IMR-90 (cell line): Measurements from ENCODE around the gene SSBP2. TPM values are rescaled to one million over a fixed set of nuclear protein-coding genes. Genes with fewer than 3 reads are reported as not detected.

Experiments used
- ATAC-seq: fragments of 200-7000 bp; cut with Tn5 transposase; 2 replicates; pipeline ENCODE4 v1.9.1; 2020; ENCODE audit warnings: low read depth, mild to moderate bottlenecking, moderate library complexity
- BruUV-seq: library from RNA; stranded (reverse); fragments of 400-500 nt; replicated peaks from 2 replicates; lab custom pipeline; 2021; lab: Mats Ljungman, UMichigan
- CTCF ChIA-PET: fragments of 300-600 bp; formaldehyde crosslinking; extraction: SDS; loops from one replicate; lab custom pipeline; 2021; ENCODE audit warnings: antibody characterized with exemption; lab: Yijun Ruan, JAX
- POLR2A ChIA-PET: fragments of 300-600 bp; sonication (Branson Sonifier 250); formaldehyde crosslinking; loops from one replicate; lab custom pipeline; 2022; ENCODE audit warnings: antibody characterized with exemption; ENCODE audit not compliant: unreplicated experiment; lab: Charles Lee
- DNase-seq: peaks from one replicate; pipeline ENCODE4 v3.0.0; 2013
- H2AFZ ChIP-seq: replicated peaks from 2 replicates; pipeline ENCODE3; 2013; ENCODE audit warnings: low read length, mild to moderate bottlenecking; ENCODE audit not compliant: poor library complexity
- H2AK5ac ChIP-seq: 2 replicates; pipeline ENCODE4 v1.6.1; 2013; ENCODE audit warnings: low read depth, low read length, inconsistent platforms
- H2AK9ac ChIP-seq: replicated peaks from 2 replicates; pipeline ENCODE3; 2013; ENCODE audit warnings: mild to moderate bottlenecking, low read depth, low read length, moderate library complexity; ENCODE audit not compliant: poor library complexity
- H2BK120ac ChIP-seq: 2 replicates; pipeline ENCODE4 v1.6.1; 2013; ENCODE audit warnings: low read depth, low read length, inconsistent platforms
- H2BK15ac ChIP-seq: 3 replicates; pipeline ENCODE4 v1.6.1; 2013; ENCODE audit warnings: low read depth, low read length, inconsistent platforms
- H2BK20ac ChIP-seq: 2 replicates; pipeline ENCODE4 v1.6.1; 2013; ENCODE audit warnings: low read depth, mild to moderate bottlenecking, inconsistent platforms, low read length, moderate library complexity
- H2BK5ac ChIP-seq: 2 replicates; pipeline ENCODE4 v1.6.1; 2013; ENCODE audit warnings: mild to moderate bottlenecking, low read depth, low read length, inconsistent platforms; ENCODE audit not compliant: poor library complexity, severe bottlenecking
- H3K14ac ChIP-seq: replicated peaks from 2 replicates; pipeline ENCODE4 v1.6.1; 2013; ENCODE audit warnings: low read depth, low read length, inconsistent platforms
- H3K18ac ChIP-seq: 2 replicates; pipeline ENCODE4 v1.6.1; 2013; ENCODE audit warnings: low read depth, low read length, control low read depth
- H3K23ac ChIP-seq: 2 replicates; pipeline ENCODE4 v1.6.1; 2013; ENCODE audit warnings: low read depth, low read length, inconsistent platforms
- H3K27ac ChIP-seq: 2 replicates; pipeline ENCODE4 v1.5.1; 2013; ENCODE audit warnings: mild to moderate bottlenecking, control low read depth, low read length; ENCODE audit not compliant: insufficient read depth
- H3K27me3 ChIP-seq: 2 replicates; pipeline ENCODE4 v1.6.1; 2013; ENCODE audit warnings: low read length; ENCODE audit not compliant: control insufficient read depth, insufficient read depth
- H3K36me3 ChIP-seq: 2 replicates; pipeline ENCODE4 v1.6.1; 2013; ENCODE audit warnings: low read length, mixed read lengths; ENCODE audit not compliant: control insufficient read depth, insufficient read depth
- H3K4ac ChIP-seq: 2 replicates; pipeline ENCODE4 v1.6.1; 2013; ENCODE audit warnings: low read depth, low read length, inconsistent platforms
- H3K4me1 ChIP-seq: 2 replicates; pipeline ENCODE4 v1.6.1; 2013; ENCODE audit warnings: low read length, mixed read lengths; ENCODE audit not compliant: control insufficient read depth, insufficient read depth
- H3K4me2 ChIP-seq: 2 replicates; pipeline ENCODE4 v1.6.1; 2013; ENCODE audit warnings: low read depth, mild to moderate bottlenecking, control low read depth, low read length, moderate library complexity
- H3K4me3 ChIP-seq: 2 replicates; pipeline ENCODE4 v1.5.1; 2013; ENCODE audit warnings: low read depth, mild to moderate bottlenecking, control low read depth, low read length, moderate library complexity; ENCODE audit not compliant: insufficient read depth
- H3K56ac ChIP-seq: 2 replicates; pipeline ENCODE4 v1.6.1; 2013; ENCODE audit warnings: low read length, inconsistent platforms; ENCODE audit not compliant: insufficient read depth; ENCODE audit errors: extremely low read depth
- H3K79me1 ChIP-seq, 2 experiments: 2 replicates each; pipeline ENCODE4 v1.6.1; 2013; ENCODE audit warnings: low read length in 2 of 2, inconsistent platforms in 1 of 2, low read depth in 1 of 2
- H3K9ac ChIP-seq: 2 replicates; pipeline ENCODE4 v1.6.1; 2013; ENCODE audit warnings: low read depth, low read length, control low read depth
- H3K9me1 ChIP-seq: 2 replicates; pipeline ENCODE4 v1.6.1; 2013; ENCODE audit warnings: low read length, inconsistent platforms; ENCODE audit not compliant: insufficient read depth
- H3K9me3 ChIP-seq: 2 replicates; pipeline ENCODE4 v1.6.1; 2013; ENCODE audit warnings: low read length; ENCODE audit not compliant: control insufficient read depth, insufficient read depth
- H4K20me1 ChIP-seq: 2 replicates; pipeline ENCODE4 v1.6.1; 2013; ENCODE audit warnings: low read length, inconsistent platforms; ENCODE audit not compliant: insufficient read depth
- H4K5ac ChIP-seq: 2 replicates; pipeline ENCODE4 v1.6.1; 2013; ENCODE audit warnings: mild to moderate bottlenecking, low read depth, low read length, control low read depth
- H4K8ac ChIP-seq, 2 experiments: 2 replicates each; pipeline ENCODE4 v1.6.1; 2013; ENCODE audit warnings: low read depth in 2 of 2, low read length in 2 of 2, control low read depth in 1 of 2, inconsistent platforms in 1 of 2
- H4K91ac ChIP-seq: 2 replicates; pipeline ENCODE4 v1.6.1; 2013; ENCODE audit warnings: low read depth, low read length, inconsistent platforms; ENCODE audit not compliant: insufficient read depth
- CHD1 ChIP-seq: IDR thresholded peaks from 2 replicates; pipeline ENCODE4 v1.6.1; 2012; ENCODE audit warnings: low read depth, low read length, improper control_type of control experiment
- CTCF ChIP-seq: conservative IDR thresholded peaks from 2 replicates; pipeline ENCODE4 v1.5.1; 2012; ENCODE audit warnings: mild to moderate bottlenecking, low read depth, low read length, improper control_type of control experiment
- FOS ChIP-seq: fragments of 150-350 bp; IDR thresholded peaks from 2 replicates; pipeline ENCODE4 v1.6.1; 2016; ENCODE audit warnings: low read depth, low read length
- NFE2L2 ChIP-seq: fragments of 150-350 bp; IDR thresholded peaks from 2 replicates; pipeline ENCODE4 v1.6.1; 2016; ENCODE audit warnings: low read depth, mild to moderate bottlenecking, low read length
- RCOR1 ChIP-seq: IDR thresholded peaks from 2 replicates; pipeline ENCODE4 v1.6.1; 2012; ENCODE audit warnings: mild to moderate bottlenecking, low read length, improper control_type of control experiment; ENCODE audit not compliant: insufficient replicate concordance
- WGBS, 2 experiments: methylation state at CpG; one replicate each; pipeline versions ENCODE4 v1.1.5 to v1.1.7; 2013; ENCODE audit warnings: missing lambda C conversion rate in 2 of 2; ENCODE audit not compliant: insufficient read length in 1 of 2; ENCODE audit errors: extremely low coverage in 2 of 2; 5-methylcytosine and 5-hydroxymethylcytosine counted together
- dilution Hi-C: fragments of 300-500 bp; cut with HindIII; formaldehyde crosslinking; loops from one replicate; pipeline ENCODE4 v1.14.3; 2018; ENCODE audit warnings: low sequenced_read_pairs; ENCODE audit not compliant: unreplicated experiment
- in situ Hi-C: fragments of 300-500 bp; cut with MboI; formaldehyde crosslinking; loops from 3 replicates; pipeline ENCODE4 v1.14.3; 2019; ENCODE audit warnings: low sequenced_read_pairs, inconsistent platforms, mixed read lengths
- intact Hi-C: fragments of 100-400 bp; cut with micrococcal nuclease; formaldehyde crosslinking; loops from 2 replicates; pipeline ENCODE4 v1.10.0; 2022
- polyA plus RNA-seq, 3 experiments: library from polyadenylated mRNA; depleted of rRNA; stranded (reverse); fragments of >200 nt; gene quantifications; 2 replicates each; pipeline ENCODE4 v1.2.3, GENCODE V29; 2012; ENCODE audit warnings: low replicate concordance in 1 of 3
- total RNA-seq: library from RNA; depleted of rRNA; stranded (reverse); fragments of >200 nt; gene quantifications from 2 replicates; pipeline ENCODE4 v1.2.3, GENCODE V29; 2012

The SSBP2 gene
- total and polyA plus RNA-seq, 2 of the 4 experiments (the other 2 are of a cell fraction) = 38.4 to 42.7 TPM

GRCh38 chr5:81685471-81685870, 65.4 kb downstream of the SSBP2 start:
- no peak overlapping the region for H2AK5ac ChIP-seq
- BruUV-seq = no TSS peak
- H3K23ac ChIP-seq = no peak overlapping the region
- CTCF ChIA-PET = no interaction called here
- no peak overlapping the region for H2AK9ac ChIP-seq
- H2AFZ ChIP-seq = no peak overlapping the region
- H3K9me1 ChIP-seq = no peaks in the 10 kb centered on the region
- no peak overlapping the region for H3K18ac ChIP-seq
- no CpG with 5 or more reads among the region's 2 CpGs for WGBS, 2 experiments
- no peak overlapping the region for H3K4ac ChIP-seq
- H3K27ac ChIP-seq = no peak overlapping the region
- dilution Hi-C loops = no loop called here
- H4K8ac ChIP-seq = no peak overlapping the region
- no peak overlapping the region for H2BK120ac ChIP-seq
- H3K4me3 ChIP-seq = no peak overlapping the region
- no peak for DNase-seq
- in situ Hi-C loops = no loop called here
- no peaks in the 10 kb centered on the region for H3K27me3 ChIP-seq
- H4K91ac ChIP-seq = no peak overlapping the region
- no peak overlapping the region for H3K4me2 ChIP-seq
- no peaks in the 10 kb centered on the region for H3K9me3 ChIP-seq
- no peaks in the 10 kb centered on the region for H3K36me3 ChIP-seq
- H2BK20ac ChIP-seq = no peak overlapping the region
- no peak overlapping the region for H3K9ac ChIP-seq
- no peaks in the 10 kb centered on the region for H3K4me1 ChIP-seq
- H2BK5ac ChIP-seq = no peak overlapping the region
- H2BK15ac ChIP-seq = no peak overlapping the region
- POLR2A ChIA-PET = no interaction called here
- H3K79me1 ChIP-seq = peaks cover 0 to 10% of the 10 kb centered on the region in 2 experiments; a peak in 1 of 4 replicates
- H3K14ac ChIP-seq = no peak overlapping the region
- no peak overlapping the region for H4K5ac ChIP-seq
- peaks cover 4% of the 10 kb centered on the region; the same call in 1 of the 2 replicates for H4K20me1 ChIP-seq
- TF ChIP-seq RCOR1 = no peak
- TF ChIP-seq FOS = no peak
- no peak for TF ChIP-seq CTCF
- TF ChIP-seq CHD1 = no peak
- TF ChIP-seq NFE2L2 = no peak
- ATAC-seq = no peak
- no peak overlapping the region for H3K56ac ChIP-seq
- intact Hi-C loops = no loop called here
